ENCODE data around the gene CPNE5.

The CPNE5 gene

DNA sequence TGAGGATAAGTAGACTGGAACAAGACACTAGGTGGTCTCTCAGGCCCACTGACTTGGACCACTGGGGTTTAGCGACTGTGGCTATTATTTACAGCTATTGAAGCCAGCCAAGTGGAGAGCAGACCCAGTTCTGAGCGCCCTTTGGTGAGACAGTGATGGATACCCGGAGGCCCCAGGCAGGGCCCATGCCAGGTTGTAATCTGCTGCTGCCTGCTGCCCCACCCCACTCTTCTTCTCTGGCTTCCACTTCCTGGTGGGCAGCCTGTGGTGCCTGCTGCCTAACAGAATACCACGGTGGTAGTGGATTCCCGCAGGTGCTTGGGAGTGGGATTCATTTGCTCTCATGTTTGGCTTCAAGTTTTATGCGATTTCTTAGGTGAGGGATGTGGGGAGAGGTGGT lies 141.0 kb downstream of the CPNE5 start:
- no peak for DNase-seq (ENCODE audit: low read depth, low spot score)
- H3K4me3 ChIP-seq (ENCODE audit: low read depth, low read length), result no peak overlapping the region
- in situ Hi-C loops (cut with HindIII; ENCODE audit: low sequenced_read_pairs), result no loop called here
- TF ChIP-seq, protein P1, sequence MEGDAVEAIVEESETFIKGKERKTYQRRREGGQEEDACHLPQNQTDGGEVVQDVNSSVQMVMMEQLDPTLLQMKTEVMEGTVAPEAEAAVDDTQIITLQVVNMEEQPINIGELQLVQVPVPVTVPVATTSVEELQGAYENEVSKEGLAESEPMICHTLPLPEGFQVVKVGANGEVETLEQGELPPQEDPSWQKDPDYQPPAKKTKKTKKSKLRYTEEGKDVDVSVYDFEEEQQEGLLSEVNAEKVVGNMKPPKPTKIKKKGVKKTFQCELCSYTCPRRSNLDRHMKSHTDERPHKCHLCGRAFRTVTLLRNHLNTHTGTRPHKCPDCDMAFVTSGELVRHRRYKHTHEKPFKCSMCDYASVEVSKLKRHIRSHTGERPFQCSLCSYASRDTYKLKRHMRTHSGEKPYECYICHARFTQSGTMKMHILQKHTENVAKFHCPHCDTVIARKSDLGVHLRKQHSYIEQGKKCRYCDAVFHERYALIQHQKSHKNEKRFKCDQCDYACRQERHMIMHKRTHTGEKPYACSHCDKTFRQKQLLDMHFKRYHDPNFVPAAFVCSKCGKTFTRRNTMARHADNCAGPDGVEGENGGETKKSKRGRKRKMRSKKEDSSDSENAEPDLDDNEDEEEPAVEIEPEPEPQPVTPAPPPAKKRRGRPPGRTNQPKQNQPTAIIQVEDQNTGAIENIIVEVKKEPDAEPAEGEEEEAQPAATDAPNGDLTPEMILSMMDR (IDR thresholded peaks at IDR 0.05; ENCODE audit: low read depth, low read length), result no peak

DNA sequence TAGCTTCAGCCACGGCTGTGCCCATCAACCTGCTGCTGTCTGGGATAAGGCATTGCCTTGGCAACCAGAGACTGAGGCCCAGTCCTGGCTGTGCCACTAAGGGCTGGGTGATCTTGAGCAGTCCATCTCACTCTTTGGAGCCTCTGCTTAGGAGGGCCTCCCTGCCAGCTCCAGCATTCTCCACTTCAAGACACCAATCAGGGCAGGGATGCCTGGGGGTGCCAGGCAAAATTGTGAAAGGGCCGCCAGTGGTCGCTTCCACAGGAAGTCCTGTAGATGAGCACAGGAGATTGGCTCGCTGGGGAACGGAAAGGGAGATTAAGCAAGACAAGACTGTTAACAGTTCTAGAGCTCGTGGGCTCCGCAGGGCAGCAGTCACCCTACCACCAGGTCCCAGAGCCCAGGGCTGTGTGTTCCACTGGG lies 141.8 kb downstream of the CPNE5 start, which contains the start of gene RAB44:
Gene RAB44, plus strand, starts transcription at position 346 of the 423 bp plus-strand sequence. CDS start 6,410 bp downstream, outside the sequence.
- TF ChIP-seq, protein P1 (IDR thresholded peaks at IDR 0.05; ENCODE audit: low read depth, low read length), result no peak
- H3K4me3 ChIP-seq (ENCODE audit: low read depth, low read length), result no peak within 1 kb of the TSS
- no peak for DNase-seq (ENCODE audit: low read depth, low spot score)
- in situ Hi-C loops (cut with HindIII; ENCODE audit: low sequenced_read_pairs), result no loop called here

- DNase-seq (ENCODE audit: low read depth, low spot score), result no peak
- in situ Hi-C loops (cut with HindIII; ENCODE audit: low sequenced_read_pairs), result no loop called here
- H3K4me3 ChIP-seq (ENCODE audit: low read depth, low read length), result no peak overlapping the region
- TF ChIP-seq, protein P1 (IDR thresholded peaks at IDR 0.05; ENCODE audit: low read depth, low read length), result no peak
These were observed 143.8 kb downstream of the CPNE5 start for GRCh38 chr6:36695414-36695813.

- in situ Hi-C loops (cut with HindIII; ENCODE audit: low sequenced_read_pairs), result no loop called here
- DNase-seq (ENCODE audit: low read depth, low spot score), result no peak
- no peak overlapping the region for H3K4me3 ChIP-seq (ENCODE audit: low read depth, low read length)
- TF ChIP-seq, protein P1 (IDR thresholded peaks at IDR 0.05; ENCODE audit: low read depth, low read length), result no peak
These were observed 144.6 kb downstream of the CPNE5 start for GRCh38 chr6:36694616-36695015.

GRCh38 chr6:36692861-36693702 lies 146.2 kb downstream of the CPNE5 start:
- DNase-seq (ENCODE audit: low read depth, low spot score), result no peak
- TF ChIP-seq, protein P1 (IDR thresholded peaks at IDR 0.05; ENCODE audit: low read depth, low read length), result no peak
- in situ Hi-C loops (cut with HindIII; ENCODE audit: low sequenced_read_pairs), result no loop called here
- H3K4me3 ChIP-seq (ENCODE audit: low read depth, low read length), result no peak overlapping the region

- no peak for DNase-seq (ENCODE audit: low read depth, low spot score)
These were observed 147.0 kb downstream of the CPNE5 start for GRCh38 chr6:36692220-36692619.

More at GRCh38 chr6:36692220-36692619, 147.0 kb downstream of the CPNE5 start:
- no peak overlapping the region for H3K4me3 ChIP-seq (ENCODE audit: low read depth, low read length)
- in situ Hi-C loops (cut with HindIII; ENCODE audit: low sequenced_read_pairs), result no loop called here
- TF ChIP-seq, protein P1 (IDR thresholded peaks at IDR 0.05; ENCODE audit: low read depth, low read length), result no peak
